Omental fat pad (tissue), 4 donors: ENCODE data around the gene ZNF526. TPM values are rescaled to one million over a fixed set of nuclear protein-coding genes. Genes with fewer than 3 reads are reported as not detected.
A peak's percentile ranks its signal among the peaks of the same experiment; 100 is the strongest.

Source experiments
- ATAC-seq: fragments of 150-250 bp; one replicate; pipeline ENCODE4 v1.9.1; 2016; ENCODE audit warnings: mild to moderate bottlenecking, moderate library complexity; ENCODE audit not compliant: low FRiP score
- DNase-seq: peaks from one replicate; pipeline ENCODE4 v3.0.0-alpha.2; 2019; ENCODE audit warnings: low spot score
- total RNA-seq, 4 donors: library from RNA; depleted of rRNA; stranded (reverse); fragments of >200 nt; gene quantifications; one replicate each; pipeline ENCODE4 v1.1.0, GENCODE V29; 2016
- TF ChIP-seq, protein P1 (sequence below), 3 donors: fragments of 450-650 bp; IDR thresholded peaks; one replicate each; pipeline ENCODE4 v1.5.1; 2016 to 2017; ENCODE audit warnings: antibody characterized with exemption in 3 of 3, mild to moderate bottlenecking in 3 of 3, moderate library complexity in 2 of 3

Gene ZNF526
- total RNA-seq, 4 donors from 2014 or later: 3.2 to 7.6 (median 5.7) TPM

DNA sequence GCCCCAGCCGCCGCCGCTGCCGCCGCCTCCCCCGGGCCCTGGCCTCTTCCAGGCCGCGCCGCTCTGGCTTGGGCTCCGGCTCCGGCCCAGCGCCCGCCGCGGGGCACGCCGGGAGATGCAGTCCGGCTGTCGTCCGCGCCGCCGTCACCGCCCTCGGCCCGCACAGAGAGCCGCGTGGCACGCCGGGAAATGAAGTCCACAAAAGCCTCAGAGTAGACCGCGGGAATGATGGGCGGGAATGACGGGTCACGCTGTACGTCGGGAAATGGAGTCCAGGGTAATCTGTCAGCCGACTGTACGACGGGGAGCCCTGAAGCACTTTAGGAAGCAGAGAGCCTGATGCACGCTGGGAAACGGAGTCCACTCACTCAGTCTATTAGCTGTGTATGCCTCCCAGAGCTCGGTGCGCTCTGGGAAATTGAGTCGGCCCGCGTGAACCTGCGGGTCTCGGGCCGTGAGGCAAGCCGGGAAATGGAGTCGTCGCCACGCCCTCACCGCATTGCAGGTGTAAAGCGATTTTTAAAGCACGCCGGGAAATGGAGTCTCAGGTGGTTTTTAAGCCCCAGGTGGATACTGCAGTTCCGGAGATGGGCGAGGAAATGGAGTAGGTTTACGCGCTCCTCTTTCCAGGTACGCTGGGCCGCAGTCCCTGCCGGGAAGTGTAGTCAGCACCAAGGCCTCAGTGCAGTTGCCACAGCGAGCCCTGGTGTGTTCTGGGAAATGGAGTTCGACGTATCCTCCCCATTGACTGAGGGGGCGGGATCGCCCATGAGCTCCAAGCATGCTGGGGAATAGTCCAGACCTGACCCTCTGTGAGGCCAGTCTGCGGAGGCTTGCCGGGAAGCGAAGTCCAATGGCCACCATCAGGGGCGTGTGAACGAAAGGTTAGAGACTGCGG is 22.6 kb downstream of the ZNF526 start, which contains the start of gene GSK3A:
GSK3A (minus strand) TSS at position 91 of the 898 bp plus-strand sequence. CDS start 137 bp downstream, outside the sequence.
- ATAC-seq: peak; percentile 89
- TF ChIP-seq, protein P1, sequence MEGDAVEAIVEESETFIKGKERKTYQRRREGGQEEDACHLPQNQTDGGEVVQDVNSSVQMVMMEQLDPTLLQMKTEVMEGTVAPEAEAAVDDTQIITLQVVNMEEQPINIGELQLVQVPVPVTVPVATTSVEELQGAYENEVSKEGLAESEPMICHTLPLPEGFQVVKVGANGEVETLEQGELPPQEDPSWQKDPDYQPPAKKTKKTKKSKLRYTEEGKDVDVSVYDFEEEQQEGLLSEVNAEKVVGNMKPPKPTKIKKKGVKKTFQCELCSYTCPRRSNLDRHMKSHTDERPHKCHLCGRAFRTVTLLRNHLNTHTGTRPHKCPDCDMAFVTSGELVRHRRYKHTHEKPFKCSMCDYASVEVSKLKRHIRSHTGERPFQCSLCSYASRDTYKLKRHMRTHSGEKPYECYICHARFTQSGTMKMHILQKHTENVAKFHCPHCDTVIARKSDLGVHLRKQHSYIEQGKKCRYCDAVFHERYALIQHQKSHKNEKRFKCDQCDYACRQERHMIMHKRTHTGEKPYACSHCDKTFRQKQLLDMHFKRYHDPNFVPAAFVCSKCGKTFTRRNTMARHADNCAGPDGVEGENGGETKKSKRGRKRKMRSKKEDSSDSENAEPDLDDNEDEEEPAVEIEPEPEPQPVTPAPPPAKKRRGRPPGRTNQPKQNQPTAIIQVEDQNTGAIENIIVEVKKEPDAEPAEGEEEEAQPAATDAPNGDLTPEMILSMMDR (IDR thresholded peaks at IDR 0.05): no peak
- DNase-seq: peak; percentile 90

DNA sequence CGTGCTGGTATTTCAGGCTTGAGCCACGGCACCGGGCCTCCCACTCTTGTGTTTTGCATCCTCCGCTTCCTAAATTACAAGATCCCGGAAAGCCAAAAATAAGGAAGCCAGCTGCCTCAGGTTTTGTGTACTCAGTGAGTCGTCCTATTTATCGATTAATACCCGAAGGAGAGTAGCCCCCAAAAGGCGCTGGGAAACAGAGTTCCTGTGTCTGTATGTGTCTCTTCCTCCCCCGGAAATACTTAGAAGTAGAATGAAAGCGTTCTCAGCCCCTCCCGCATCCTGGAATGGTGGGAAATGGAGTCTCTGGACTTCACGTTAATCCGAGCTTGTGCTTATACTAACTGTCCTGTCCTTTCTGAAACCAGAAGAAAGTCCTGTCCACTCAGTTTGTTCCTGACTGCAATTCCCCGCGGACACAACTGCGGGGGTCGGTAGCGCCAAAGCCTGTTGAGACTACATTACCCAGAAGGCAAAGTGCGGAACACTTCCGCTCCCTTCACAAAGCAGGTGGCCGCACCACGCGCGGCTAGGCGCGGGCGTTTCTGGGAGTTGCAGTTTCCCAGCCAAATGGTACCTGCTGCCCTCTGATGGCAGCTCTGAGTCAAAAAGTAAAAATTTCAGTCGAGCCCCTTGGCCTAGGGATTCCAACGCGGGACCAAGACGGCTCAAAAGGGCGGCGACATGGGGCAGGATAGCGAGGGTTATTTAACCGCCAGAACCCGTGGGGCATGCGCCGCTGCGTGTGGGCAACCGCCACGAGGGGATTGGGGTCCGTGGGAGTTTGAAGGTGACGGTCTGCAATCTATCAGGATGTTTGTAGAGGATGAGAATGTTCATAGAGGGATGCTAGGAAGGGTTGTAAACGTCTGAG is 24.5 kb downstream of the ZNF526 start:
- DNase-seq: peak; percentile 64
- ATAC-seq: peak; percentile 47
- TF ChIP-seq, protein P1 (IDR thresholded peaks at IDR 0.05): no peak

DNA sequence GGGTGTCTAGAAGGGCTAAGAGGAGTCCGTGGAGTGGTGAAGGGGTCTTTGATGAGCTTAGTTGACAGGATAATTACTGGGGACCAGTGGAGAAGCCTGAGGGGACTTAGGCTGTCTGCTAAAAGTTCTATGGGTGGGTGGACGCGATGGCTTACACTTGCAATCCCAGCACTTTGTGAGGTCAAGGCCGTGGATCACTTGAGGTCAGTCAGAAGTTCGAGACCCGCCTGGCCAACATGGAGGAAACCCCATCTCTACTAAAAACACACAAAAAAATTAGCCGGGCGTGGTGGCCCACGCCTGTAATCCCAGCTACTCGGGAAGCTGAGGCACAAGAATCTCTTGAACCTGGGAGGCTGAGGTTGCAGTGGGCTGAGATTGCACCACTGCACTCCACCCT is 25.1 kb downstream of the ZNF526 start:
- TF ChIP-seq, protein P1 (IDR thresholded peaks at IDR 0.05): no peak
- no peak for ATAC-seq
- no peak for DNase-seq

DNA sequence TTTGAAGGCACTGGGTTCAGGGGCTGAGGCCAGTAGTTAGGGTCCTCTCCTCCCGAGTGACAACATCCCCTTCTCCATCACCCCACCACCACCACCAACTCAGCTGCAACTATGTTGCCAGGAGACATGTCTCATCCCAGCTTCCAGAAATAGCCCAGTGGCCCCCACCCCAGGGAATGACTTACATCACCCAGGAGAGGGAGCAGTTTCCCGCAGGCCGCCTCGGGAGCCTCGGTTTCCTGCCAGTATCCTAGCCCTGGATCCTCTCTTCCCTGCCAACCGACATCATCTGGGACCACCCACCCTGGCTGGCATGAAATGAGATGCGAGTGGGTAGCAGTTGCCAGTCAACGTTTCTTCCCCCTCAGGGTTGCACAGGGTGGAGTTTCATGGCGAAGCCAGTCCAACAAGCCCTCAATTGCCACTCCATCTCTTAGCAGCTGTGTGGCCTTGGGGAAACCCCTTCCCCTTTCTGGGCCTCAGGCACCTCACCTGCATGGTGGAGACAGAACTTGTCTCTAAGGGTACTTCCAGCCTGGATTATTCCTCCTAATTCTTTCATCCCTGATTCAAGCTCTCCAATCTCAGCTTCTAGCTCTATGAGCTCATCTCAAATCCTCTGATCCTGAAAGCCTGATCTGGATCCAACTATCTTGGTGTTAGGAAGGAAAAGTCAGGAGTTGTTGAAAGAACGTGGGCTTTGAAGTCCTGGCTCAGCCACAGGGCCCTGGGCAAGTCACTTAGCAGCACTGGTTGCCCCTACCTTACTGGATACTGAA is 26.2 kb downstream of the ZNF526 start:
- ATAC-seq (no peak), DNase-seq (no peak)
- TF ChIP-seq, protein P1 (IDR thresholded peaks at IDR 0.05): no peak

DNA sequence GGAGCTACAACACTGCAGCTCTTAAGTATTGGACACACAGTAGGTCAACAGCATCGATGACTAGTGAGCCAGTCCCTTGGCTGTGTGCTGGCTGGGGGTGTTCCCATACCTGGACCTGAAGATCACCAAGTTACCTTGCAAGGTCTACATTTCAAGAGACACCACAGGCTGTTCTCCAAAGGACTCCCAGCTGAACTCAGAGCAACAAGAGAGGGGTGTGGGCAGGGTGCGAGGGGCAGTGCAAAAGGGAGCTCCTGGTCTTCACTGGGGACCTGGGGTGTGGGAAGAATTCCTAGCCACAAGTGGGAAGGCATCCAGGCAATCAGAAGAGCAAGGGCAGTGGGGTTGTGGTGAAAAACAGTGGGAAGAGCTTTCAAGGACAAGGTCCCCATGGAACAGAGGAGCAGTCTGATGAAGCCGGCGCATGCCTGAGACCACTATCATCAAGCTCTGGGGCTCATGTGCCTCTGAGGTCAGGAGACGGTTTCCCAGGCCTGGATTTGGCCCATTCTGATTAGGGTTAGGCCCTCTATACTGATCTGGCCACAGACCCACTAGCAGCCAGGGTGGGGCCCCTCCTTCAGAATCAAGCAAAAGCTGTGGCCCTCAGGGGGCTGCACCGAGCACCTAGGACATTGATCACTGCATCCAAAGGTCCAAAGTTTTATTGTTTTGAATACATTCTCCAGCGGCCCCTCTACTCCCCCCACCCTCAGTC is 27.0 kb downstream of the ZNF526 start:
- no peak for ATAC-seq
- TF ChIP-seq, protein P1 (IDR thresholded peaks at IDR 0.05): no peak

More for the DNA sequence above, 27.0 kb downstream of the ZNF526 start:
- DNase-seq: no peak
